NCI-H146 treated with DMSO at 0.1 percent for 48 hours (cell line): ENCODE measurements around the gene KLF18.
"Not testable (repeated sequence)": the region's sequence is repeated elsewhere in the genome, so short reads cannot be mapped to it uniquely, and the experiment has no call there.

Source experiments
- DNase-seq: peaks from one replicate; lab custom pipeline; 2025; ENCODE audit not compliant: unreplicated experiment; lab: John Stamatoyannopoulos, UW

Gene KLF18

DNA sequence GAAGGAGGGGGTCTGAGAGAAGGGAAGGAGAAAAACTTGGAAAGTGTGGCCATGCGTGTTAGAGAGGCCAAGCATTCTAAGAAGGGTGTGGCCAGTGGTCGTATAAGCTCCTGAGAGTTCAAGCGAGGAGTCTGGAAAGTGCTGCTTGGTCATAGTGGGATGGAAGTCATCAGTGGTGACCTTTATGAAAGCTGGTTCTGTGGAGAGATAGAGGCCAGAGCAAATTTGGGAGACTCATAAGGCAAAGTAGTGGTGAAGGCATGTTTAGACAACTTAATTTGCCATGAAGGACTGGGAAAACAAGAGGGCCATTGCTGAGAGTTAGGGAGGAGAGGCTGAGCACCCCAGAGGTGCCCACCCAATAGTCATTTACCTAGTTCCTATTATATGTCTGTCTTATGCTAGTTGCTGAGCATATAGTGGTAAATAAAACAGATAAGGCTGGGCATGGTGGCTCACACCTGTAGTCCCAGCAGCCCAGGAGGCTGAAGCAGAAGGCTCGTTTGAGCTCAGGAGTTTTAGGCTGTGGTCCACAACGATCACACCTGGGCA, 21.0 kb downstream of the KLF18 start:
- DNase-seq, result no peak

DNA sequence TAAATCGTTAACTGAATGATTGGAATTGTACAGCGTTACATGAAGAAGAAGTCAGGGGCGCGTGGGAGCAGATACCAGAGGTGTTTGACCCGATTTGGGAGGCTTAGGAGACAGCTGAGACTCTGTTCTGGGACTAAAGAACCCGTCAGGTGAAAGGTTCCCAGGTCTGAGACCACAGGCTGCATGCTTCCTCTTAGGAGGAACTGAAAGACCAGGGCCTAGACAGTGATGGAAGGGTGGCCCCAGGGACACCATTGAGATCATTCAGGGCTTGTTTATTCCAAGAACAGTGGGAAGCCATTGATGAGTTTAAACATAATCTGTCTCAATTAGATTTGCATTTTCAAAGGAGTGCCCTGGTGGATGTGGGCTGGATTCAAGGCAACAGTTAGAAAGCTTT, 21.9 kb downstream of the KLF18 start:
- peak; percentile 16 for DNase-seq

DNA sequence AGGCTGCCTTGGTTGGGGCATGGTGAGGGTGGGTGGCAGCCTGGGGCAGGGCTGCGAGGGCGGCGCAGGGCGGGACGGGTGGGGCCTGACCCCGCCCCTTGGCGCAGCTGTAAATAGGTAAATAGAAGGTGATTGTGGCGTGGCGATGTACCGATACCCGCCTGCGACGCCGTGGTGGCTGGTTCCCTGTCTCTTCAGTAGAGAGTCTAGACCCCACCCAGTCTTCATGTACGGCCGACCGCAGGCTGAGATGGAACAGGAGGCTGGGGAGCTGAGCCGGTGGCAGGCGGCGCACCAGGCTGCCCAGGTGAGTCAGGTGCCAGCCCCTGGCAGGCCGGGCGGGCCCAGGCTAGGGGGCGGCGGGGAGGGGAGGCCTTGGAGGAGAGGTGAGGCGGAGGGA, 22.7 kb downstream of the KLF18 start, which contains the start of gene KLF17:
Gene KLF17 (plus strand): TSS at position 140 of the 400 bp plus-strand sequence. CDS start 87 bp downstream, at position 227.
- no peak for DNase-seq

DNA sequence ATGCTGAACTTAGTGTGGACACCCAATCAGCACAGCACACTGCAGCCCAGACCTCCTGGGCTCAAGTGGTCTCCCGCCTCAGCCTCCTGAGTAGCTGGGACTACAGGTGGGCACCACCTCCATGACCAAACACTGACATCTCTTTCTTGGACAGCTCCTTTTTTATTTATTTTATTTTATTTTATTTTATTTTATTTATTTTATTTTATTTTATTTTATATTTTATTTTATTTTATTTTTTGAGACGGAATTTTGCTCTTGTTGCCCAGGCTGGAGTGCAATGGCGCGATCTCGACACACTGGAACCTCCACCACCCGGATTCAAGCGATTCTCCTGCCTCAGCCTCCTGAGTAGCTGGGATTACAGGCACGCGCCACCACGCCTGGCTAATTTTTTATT, 24.2 kb downstream of the KLF18 start:
- not testable (repeated sequence) for DNase-seq

DNA sequence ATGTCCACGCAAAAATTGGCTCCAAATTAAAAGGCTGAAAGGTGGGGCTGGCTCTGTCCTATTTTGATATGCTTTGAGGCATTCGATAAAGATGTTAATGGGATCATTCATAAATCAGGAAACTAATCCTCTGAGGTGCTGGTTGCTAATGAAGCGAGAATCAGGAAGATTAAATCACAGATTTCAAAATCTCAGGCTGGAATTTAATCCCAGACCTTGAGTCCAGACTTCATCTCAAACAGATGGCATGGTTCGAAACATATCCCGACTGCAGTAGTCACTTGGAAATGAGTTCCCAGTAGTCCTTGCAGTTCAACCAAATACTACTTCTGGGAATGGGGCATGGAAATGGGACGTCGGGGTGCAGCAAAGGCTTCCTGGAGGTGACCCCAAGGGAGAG, 27.3 kb downstream of the KLF18 start:
- no peak for DNase-seq

DNA sequence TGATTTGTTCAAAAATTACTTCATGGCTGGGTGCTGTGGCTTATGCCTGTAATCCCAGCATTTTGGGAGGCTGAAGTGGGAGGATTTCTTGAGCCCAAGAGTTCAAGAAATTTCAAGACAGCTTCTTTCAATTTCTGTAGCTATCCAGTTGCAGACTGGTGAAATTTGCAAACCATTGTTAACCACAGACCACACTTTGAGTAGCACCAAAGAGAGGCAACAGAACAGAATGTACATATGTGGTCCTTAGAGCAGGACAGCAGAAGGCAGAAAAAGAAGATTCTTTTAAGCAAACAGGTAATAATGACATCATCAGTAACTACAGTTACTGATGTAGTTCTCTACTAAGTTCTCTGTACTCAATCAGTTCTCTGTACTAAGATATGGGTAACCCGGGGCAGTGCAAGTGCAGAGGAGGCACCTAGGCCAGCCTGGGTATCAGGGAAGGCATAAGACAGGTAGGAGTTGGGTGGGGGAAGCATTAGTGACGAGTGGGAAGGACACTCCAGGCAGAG, 28.3 kb downstream of the KLF18 start:
- DNase-seq, result no peak

- DNase-seq, result no peak
Observed at GRCh38 chr1:44112486-44112885, 28.9 kb downstream of the KLF18 start.

GRCh38 chr1:44111861-44112260, 29.6 kb downstream of the KLF18 start:
- DNase-seq, result no peak

GRCh38 chr1:44110916-44111315, 30.5 kb downstream of the KLF18 start:
- no peak for DNase-seq

DNA sequence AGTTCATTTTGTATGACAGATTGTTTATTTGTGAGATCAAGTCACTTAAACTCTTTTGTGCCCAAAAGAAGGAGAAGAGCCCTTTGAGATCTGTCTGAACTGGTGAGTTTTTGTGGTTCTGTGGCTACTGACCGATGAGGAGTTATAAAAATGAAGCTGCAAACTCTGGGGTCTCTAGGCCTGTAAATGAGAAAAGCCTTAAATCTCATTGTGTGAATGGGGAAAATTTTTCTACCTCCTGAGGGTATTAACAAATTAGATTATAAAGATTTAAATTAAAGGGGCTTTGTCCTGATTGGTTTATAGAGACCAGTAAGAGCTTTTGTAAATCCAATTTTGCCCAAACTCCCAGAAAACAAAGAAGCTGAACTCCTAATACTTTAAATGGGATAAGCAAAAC, 32.5 kb downstream of the KLF18 start:
- DNase-seq, result no peak

DNA sequence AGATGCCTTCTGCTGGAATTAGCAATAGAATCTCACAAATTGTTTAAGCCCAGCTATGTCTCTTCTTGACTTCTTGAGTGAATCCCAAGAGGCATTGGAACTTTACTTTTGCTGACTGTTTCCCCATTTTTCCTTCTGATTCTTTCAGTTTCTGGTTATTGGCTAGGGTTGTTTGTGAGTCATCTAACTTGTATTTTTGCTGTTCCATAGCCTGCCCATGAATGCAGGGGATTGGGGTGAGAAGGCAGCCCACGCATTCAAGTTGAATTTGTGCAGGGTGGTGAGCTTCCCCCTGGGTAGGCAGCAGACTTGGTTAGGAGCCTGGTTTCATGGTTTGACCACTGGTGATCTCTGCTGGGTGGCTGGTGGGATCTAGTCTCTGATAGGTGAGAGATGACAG, 33.2 kb downstream of the KLF18 start:
- no peak for DNase-seq

DNA sequence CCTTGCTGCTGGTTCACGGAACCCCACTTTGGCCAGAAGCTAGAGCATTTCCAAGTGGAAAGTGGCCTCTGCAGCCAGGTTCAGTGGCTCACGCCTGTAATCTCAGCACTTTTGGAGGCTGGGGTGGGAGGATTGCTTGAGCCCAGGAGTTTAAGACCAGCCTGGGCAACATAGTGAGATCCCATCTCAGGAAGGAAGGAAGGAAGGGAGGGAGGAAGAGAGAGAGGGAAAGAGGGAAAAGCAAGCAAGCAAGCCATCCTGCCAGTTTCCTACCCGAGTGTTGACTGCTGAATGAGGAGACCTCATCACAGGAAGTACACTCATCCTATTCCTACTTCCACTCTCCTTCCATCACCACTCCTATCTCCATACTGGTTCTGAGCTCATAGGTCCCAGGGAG, 35.6 kb downstream of the KLF18 start:
- DNase-seq, result no peak

- peak; percentile 56 for DNase-seq
Observed at GRCh38 chr1:44103270-44104131, 37.9 kb downstream of the KLF18 start.

DNA sequence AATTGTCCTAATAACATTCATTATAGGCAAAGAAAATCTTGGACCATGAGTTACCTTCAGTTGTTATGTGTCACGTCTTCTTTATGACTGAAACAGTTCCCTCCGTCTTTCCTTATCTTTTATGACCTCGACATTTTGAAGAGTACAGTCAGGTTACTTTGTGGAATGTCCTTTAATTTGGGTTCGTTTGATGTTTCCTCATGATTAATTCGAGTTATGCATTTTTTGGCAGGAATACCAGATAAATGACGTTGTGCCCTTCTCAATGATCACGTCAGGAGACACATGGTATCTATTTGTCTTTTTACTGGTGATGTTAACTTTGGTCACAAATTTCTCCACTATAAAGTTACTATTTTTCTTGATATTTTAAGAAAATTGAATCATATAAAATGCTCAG, 40.1 kb downstream of the KLF18 start:
- no peak for DNase-seq

- no peak for DNase-seq
Observed at GRCh38 chr1:44100183-44100868, 41.1 kb downstream of the KLF18 start.

DNA sequence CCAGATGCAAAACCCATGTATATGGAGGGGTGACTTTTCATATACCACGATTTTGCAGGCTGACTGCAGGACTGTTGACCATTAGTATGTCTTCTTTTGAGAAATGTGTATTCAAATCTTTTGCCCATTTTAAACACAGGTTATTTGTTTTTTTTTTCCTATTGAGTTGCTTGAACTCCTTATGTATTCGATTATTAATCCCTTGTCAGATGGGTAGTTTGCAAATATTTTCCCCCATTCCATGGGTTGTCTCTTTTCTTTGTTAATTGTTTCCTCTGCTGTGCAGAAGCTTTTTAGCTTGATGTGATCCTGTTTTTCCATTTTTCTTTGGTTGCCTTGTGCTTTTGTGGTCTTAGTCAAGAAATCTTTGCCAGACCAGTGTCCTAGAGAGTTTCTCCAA, 47.4 kb downstream of the KLF18 start:
- no peak for DNase-seq

GRCh38 chr1:44090429-44091252, 50.8 kb downstream of the KLF18 start:
- DNase-seq, result no peak

GRCh38 chr1:44089371-44090048, 51.9 kb downstream of the KLF18 start:
- peak; percentile 35 for DNase-seq
